Activated CD8-positive, alpha-beta memory T cell treated with anti-CD3 and anti-CD28 coated beads, Interleukin-2, amount 50 U/mL, for 4 hours (primary cell): ENCODE data around the gene PODNL1.
A peak's percentile ranks its signal among the peaks of the same experiment; 100 is the strongest.
"Not testable (repeated sequence)": the region's sequence is repeated elsewhere in the genome, so short reads cannot be mapped to it uniquely, and the experiment has no call there.

Source experiments
- DNase-seq: peaks from one replicate; pipeline ENCODE4 v3.0.0-alpha.2; 2020

PODNL1 gene

GRCh38 chr19:13938301-13939064 lies at the start of gene PODNL1:
Gene PODNL1, minus strand, starts transcription at chr19:13938417. Its CDS starts 236 bp downstream, at chr19:13938181.
- no peak for DNase-seq

GRCh38 chr19:13987101-13987890 lies 49.1 kb upstream of the PODNL1 start:
- no peak for DNase-seq

- DNase-seq = peak; percentile 98
Measured at GRCh38 chr19:13986348-13986904, 48.2 kb upstream of the PODNL1 start.

- no peak for DNase-seq
Measured at GRCh38 chr19:13985771-13986347, 47.6 kb upstream of the PODNL1 start.

- DNase-seq = no peak
Measured at GRCh38 chr19:13984875-13985741, 46.9 kb upstream of the PODNL1 start.

- no peak for DNase-seq
Measured at GRCh38 chr19:13984186-13984585, 46.0 kb upstream of the PODNL1 start.

GRCh38 chr19:13983213-13983889 lies 45.1 kb upstream of the PODNL1 start:
- peak; percentile 35 for DNase-seq

- no peak for DNase-seq
Measured at GRCh38 chr19:13982773-13983172, 44.6 kb upstream of the PODNL1 start.

GRCh38 chr19:13981988-13982501 lies 43.8 kb upstream of the PODNL1 start:
- DNase-seq = no peak

GRCh38 chr19:13981467-13981866 lies 43.2 kb upstream of the PODNL1 start:
- DNase-seq = no peak

GRCh38 chr19:13981021-13981420 lies 42.8 kb upstream of the PODNL1 start:
- no peak for DNase-seq

GRCh38 chr19:13980340-13980739 lies 42.1 kb upstream of the PODNL1 start:
- no peak for DNase-seq

GRCh38 chr19:13979686-13980085 lies 41.5 kb upstream of the PODNL1 start:
- DNase-seq = no peak

GRCh38 chr19:13979244-13979615 lies 41.0 kb upstream of the PODNL1 start:
- DNase-seq = no peak

- DNase-seq = peak; percentile 43
Measured at GRCh38 chr19:13978351-13979243, 40.4 kb upstream of the PODNL1 start.

GRCh38 chr19:13977803-13978202 lies 39.6 kb upstream of the PODNL1 start:
- DNase-seq = no peak

GRCh38 chr19:13976446-13976845 lies 38.2 kb upstream of the PODNL1 start:
- DNase-seq = no peak

GRCh38 chr19:13975870-13976269 lies 37.7 kb upstream of the PODNL1 start:
- DNase-seq = no peak

- peak; percentile 49 for DNase-seq
Measured at GRCh38 chr19:13974073-13974472, 35.9 kb upstream of the PODNL1 start.

GRCh38 chr19:13973479-13973878 lies 35.3 kb upstream of the PODNL1 start:
- not testable (repeated sequence) for DNase-seq
